Erythroblast (primary cell): ENCODE measurements around the gene FUT3.

Source experiments
- DNase-seq, 2 experiments: peaks; one replicate each; lab custom pipeline; 2025; lab: John Stamatoyannopoulos, UW
- GATA1 ChIP-seq: IDR thresholded peaks from 2 replicates; pipeline ENCODE4 v1.6.1; 2011; ENCODE audit warnings: low read depth, mild to moderate bottlenecking, control low read depth, low read length, moderate library complexity
- POLR2A ChIP-seq: IDR thresholded peaks from 2 replicates; pipeline ENCODE4 v1.6.1; 2011; ENCODE audit warnings: mild to moderate bottlenecking, low read length

Gene FUT3

GRCh38 chr19:5827891-5828660 is 23.2 kb downstream of the FUT3 start:
- TF ChIP-seq POLR2A (peak; percentile 95), GATA1 (no peak)
- DNase-seq = peak; percentile 95

- no peak for TF ChIP-seq GATA1
- TF ChIP-seq POLR2A = no peak
- DNase-seq = no peak
Measured at GRCh38 chr19:5827342-5827890, 23.8 kb downstream of the FUT3 start.

GRCh38 chr19:5826531-5827341 is 24.5 kb downstream of the FUT3 start:
- DNase-seq = no peak

GRCh38 chr19:5825178-5825577 is 26.1 kb downstream of the FUT3 start:
- TF ChIP-seq POLR2A (no peak), GATA1 (no peak)

More at GRCh38 chr19:5826531-5827341, 24.5 kb downstream of the FUT3 start:
- TF ChIP-seq POLR2A (no peak), GATA1 (no peak)

GRCh38 chr19:5824751-5825150 is 26.5 kb downstream of the FUT3 start:
- no peak for DNase-seq
- TF ChIP-seq GATA1 (no peak), POLR2A (no peak)

More at GRCh38 chr19:5825178-5825577, 26.1 kb downstream of the FUT3 start:
- DNase-seq = no peak

- no peak for DNase-seq
- TF ChIP-seq GATA1 = no peak
- TF ChIP-seq POLR2A = no peak
Measured at GRCh38 chr19:5823579-5824281, 27.5 kb downstream of the FUT3 start.

GRCh38 chr19:5822181-5822844 is 28.9 kb downstream of the FUT3 start:
- TF ChIP-seq POLR2A = no peak
- TF ChIP-seq GATA1 = no peak
- no peak for DNase-seq

GRCh38 chr19:5821521-5822180 is 29.6 kb downstream of the FUT3 start:
- DNase-seq = no peak

GRCh38 chr19:5820785-5821184 is 30.5 kb downstream of the FUT3 start:
- no peak for DNase-seq
- no peak for TF ChIP-seq GATA1
- TF ChIP-seq POLR2A = no peak

More at GRCh38 chr19:5821521-5822180, 29.6 kb downstream of the FUT3 start:
- TF ChIP-seq POLR2A = no peak
- no peak for TF ChIP-seq GATA1

- DNase-seq = no peak
- TF ChIP-seq POLR2A (no peak), GATA1 (no peak)
Measured at GRCh38 chr19:5818594-5818993, 32.7 kb downstream of the FUT3 start.

- no peak for TF ChIP-seq GATA1
- TF ChIP-seq POLR2A = no peak
- no peak for DNase-seq
Measured at GRCh38 chr19:5817218-5817617, 34.0 kb downstream of the FUT3 start.

- no peak for DNase-seq
- no peak for TF ChIP-seq GATA1
- TF ChIP-seq POLR2A = no peak
Measured at GRCh38 chr19:5814852-5815246, 36.4 kb downstream of the FUT3 start.
